GM19238 (cell line): Measurements from ENCODE around the gene ACOT7.
A peak's percentile ranks its signal among the peaks of the same experiment; 100 is the strongest.

Experiments
- DNase-seq: peaks from one replicate; pipeline ENCODE4 v3.0.0; 2011; ENCODE audit warnings: low spot score; ENCODE audit not compliant: insufficient read length

The ACOT7 gene

DNA sequence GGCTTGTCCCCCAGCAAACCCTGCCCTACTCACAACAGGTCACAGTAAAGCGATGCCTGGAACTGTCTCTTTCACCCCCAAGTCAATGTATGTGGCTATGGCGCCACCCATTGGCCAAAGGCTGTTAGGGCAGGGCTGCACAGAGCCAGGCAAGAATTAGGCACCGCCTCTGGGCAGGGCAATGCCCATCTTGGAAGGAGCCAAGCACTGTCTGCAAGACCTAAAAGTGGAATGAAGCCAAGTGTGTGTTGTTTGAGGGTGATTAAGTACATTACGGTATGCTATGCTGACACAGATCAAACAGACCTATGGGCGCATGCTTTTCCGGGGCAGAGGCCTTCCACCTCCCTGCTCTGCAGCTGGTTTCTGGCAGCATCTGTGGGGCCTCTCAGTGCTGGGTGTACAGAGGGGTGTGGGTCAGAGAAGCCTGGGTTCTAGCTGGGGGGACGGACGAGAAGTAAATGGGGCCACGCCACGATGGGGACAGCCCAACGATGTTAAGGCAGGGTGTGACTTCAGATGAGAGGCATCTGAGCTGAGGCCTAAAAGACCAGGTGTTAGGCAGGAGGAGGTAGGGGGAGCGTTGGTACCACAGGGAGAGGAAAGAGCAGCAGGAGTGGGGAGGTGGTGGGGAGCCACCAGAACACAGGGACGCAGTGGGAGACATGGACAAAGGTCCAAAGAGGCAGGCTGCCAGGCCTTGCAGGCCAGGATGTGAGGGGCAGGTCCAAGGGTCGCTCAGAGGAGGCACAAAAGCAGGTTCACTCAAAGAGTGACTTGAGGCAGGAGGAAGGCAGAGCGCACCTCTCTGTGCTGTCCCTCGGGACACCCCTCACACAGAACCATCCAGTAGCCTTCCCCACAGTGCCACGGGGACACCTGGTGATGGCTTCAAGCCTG, 49.8 kb downstream of the ACOT7 start:
- peak; percentile 46 for DNase-seq

DNA sequence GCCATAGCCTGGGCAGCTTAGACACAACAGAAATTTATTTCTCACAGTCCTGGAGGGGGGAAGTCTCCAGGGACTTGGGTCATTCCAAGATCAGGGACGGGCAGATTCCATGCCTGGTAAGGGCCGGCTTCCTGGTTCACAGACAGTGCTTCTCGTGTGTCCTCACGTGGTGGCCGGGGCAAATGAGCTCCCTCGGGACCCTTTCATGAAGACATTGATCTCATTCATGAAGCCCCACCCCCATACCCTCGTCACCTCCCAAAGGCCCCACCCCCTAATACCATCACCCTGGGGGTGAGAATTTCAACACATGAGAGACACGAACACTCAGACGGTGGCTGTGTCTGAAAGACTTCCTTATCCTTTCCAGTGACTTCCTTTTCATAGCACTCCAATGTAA, 51.5 kb downstream of the ACOT7 start:
- DNase-seq: no peak

DNA sequence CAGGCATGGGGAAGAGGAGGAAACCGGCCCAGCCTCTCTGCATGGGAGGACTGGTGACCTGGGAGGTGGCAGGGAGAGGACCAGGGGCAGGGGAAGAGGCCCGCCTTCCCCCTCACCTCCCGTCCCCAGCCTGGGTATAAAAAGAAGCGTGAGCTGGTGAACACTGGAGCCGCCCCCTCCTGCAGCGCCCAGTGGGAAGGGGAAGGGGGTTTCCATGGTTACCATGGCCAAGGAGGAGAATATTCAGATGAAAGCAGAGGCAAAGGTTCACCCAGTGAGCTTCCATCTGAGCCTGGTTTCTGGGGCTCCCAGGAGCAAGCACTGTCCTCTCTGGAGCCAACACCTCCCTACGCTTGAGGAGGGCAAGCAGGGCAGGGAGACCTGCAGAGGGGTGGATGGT, 54.9 kb downstream of the ACOT7 start:
- no peak for DNase-seq

DNA sequence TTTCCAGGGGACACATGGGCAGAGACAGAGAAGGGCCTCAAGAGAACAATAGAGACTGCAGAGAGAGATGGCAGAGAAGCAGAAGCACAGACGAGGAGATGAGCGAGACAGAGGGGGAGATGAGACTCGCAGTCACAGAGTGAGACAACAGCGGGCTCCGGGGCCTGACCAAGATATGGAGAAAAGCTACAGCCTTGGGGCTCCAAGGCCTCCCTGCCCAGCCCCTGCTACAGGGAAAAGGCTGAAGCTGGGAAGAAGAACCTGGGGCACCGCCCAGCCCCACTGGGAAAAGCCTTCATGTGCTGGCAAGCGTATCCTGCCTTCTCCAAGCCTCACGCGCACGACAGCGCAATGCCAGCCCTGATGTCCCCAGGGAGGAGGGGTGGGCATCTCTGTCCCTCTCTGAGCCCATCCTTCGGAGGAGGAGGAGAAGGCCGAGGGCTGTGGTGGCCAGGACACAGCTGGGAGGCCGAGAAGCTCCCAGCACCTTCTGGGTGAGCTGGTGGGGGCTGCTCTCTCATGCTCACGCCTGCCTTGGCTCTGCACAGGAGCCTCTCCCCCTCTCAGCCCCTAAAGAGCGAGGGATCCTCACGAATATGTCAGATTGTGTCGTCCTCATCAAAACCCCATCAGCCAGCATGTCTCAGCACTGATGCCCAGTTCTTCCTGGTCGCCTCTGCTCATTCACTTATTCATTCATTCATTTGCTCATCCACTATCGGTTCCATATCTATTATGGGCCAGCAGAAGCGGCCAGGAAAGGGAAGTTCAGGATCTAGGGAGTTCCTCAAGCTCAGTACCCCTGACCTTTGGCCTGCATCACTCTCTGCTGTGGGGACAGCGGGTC, 56.6 kb downstream of the ACOT7 start:
- no peak for DNase-seq

DNA sequence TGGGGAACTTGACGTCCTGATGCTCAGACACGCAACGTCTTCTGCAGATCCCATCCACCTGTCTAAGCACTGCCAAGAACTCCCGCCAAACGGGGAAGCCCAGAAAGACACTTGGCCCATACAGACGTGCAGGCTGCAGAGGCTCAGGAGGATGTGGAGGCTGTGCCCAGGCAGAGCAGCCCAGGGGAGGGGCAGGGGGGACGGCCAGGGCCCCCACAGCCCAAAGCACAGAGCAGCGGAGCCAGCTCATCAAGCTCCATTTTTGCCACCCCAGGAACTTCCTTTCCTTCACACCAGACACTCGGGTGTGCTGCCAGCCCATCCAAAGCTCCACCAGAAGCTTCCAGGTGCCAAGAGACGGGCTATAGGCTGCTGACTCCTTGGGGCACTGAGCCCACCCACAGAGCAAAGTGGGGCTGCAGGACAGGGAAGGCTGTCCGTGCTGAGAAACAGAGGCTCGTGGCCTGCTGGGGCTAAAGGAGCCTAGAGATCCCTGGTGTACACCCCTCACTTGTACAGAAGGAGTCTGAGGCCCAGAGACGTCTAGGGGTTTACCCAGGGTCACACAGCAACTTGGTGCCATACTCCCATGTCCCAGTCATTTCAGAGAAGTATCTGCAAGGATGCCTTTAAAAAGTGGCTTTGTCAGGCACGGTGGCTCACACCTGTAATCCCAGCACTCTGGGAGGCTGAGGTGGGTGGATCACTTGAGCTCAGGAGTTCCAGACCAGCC, 59.1 kb downstream of the ACOT7 start:
- no peak for DNase-seq

DNA sequence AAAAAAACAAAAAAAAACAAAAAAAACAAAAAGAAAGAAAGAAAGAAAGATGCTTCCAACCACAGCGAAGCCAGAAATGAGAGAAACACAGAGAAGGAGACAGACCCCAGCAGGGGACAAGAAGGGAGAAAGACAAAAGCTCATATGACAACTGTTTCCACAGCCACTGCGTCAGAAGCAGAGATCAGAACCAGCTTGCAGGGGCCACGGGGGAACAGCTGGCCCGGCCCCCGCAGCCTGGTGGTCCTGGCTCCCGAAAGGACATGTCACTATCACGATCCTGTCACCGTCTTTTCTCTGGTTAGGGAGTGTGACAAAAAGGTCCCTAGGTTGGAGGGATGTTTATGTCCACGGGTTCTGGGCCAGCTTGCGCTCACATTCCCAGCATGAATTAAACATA, 60.7 kb downstream of the ACOT7 start:
- DNase-seq: no peak

DNA sequence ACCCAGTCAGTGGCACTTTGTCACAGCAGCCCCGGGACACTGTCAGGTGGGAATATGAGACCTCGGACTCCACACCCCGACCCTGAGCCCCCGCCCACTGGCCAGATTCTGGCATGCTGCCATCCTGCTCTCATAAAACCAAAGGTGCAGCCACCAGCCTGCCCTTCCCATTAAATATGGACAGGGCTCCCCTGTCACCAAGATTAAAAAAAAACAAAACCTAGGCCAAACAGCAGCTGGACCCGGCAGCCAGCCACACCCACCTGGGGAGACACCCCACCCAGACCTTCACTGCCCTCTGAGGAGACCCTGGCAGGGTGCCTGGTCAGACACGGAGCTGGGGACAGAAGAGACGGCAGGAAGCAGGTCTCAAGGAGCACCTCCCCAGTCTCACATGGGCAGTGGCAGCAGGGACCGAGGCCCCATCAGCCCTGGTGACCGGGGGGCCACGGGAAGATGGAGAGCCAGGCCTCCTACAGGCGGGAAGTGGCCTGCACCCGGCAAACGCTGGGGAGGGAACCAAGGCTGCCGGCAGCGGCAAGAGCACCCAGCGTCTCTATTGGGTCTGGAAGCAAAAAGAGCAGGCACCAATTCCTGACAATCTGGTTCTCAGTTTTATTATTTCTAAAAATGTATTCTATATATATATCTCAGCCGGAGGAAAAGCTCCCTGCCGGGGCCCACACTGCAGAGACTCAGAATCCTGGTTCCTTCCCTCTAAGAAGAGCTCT, 61.9 kb downstream of the ACOT7 start:
- DNase-seq: no peak

DNA sequence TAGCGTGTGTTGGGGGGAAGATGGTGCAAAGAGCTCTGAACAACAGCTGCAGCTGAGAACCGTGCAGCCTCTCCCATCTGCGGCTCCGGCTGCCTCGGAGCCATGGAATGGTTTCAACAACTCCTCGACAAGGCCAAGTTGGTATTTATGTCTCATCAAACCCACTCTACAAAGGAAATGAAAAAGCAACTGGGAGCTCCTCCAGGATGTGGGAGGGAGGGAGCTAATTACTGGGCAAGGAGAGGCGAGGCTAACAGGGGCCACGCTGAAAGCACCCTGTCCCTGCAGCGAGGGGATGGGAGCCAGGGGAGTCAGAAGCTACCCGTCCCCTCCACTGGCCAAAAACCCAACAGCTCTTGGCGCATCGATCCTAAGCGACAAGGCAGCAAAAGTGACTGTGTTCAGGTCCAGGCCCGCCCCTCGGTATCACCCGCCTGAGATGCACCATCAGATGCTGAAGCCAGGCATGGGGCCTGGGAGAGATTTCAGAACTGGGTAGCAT, 63.1 kb downstream of the ACOT7 start:
- no peak for DNase-seq

DNA sequence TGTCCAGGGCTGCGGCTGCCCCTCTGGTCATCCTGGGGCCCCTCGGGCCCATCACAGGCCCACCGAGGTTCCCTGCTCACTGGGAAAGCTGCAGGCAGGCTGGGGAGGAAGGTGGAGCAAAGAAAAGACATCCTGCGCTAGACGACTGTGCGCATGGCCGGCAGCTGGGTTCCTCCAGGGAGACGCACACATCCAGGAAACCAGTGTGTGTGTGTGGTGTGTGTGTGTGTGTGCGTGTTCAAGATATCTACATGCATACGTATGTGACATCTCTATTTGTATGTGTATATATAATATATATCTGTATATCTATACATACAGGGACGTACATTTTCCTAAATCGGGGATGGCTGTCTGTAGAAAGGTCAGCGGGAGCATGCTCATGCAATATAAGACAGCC, 63.7 kb downstream of the ACOT7 start:
- DNase-seq: no peak

DNA sequence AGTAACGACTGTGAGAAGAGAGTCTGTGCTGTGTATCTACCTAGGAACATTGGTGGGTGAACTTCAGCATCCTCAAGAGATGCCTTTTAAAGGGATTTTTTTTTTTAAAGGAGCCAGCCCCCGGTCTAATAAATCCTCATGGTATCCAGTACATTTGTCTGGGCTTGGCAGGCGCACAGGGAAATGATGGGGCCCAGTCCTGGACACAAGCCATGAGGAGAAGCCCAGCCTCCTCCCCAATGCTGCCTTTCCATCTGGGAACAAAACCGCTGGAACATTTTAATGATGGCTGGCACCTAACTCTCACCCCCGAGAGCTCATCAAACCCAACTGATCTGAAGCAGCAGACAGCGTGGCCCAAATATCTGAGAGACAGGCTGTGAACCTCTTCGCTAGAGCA, 64.2 kb downstream of the ACOT7 start:
- DNase-seq: no peak

DNA sequence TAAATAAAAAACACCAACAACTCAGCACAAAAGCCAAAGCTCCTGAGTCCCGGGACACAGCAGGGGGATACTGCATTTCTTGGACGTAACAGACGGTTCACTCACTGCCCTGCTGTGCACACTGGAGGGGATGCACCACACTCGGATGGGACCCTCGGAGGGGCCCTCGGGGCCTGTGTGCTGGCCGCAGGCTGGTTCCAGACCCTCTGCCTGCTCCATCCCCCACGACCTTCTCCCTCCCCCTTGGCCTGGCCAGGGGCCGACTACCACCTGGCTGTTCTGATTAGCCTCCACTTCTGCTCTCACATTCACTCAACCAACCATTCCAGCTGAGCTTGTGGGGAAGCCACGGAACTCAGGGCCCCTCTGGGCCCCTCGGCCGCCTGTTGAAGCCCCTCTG, 64.9 kb downstream of the ACOT7 start:
- DNase-seq: no peak

DNA sequence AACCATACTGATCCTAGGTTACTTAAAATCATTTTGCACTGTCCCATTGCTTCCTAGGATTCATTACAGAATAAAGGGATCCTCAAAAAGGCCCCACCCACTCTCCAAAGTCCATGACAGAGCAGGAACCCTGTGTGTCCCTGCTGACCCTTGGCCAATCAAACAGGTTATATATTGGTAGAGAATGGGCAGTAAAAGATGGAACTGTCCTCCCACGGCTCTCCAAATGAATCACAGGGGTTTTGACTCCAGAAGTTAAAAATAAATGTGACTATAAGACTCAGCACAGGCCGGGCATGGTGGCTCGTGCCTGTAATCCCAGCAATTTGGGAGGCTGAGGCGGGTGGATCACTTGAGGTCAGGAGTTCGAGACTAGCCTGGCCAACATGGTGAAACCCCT, 65.5 kb downstream of the ACOT7 start:
- DNase-seq: no peak

DNA sequence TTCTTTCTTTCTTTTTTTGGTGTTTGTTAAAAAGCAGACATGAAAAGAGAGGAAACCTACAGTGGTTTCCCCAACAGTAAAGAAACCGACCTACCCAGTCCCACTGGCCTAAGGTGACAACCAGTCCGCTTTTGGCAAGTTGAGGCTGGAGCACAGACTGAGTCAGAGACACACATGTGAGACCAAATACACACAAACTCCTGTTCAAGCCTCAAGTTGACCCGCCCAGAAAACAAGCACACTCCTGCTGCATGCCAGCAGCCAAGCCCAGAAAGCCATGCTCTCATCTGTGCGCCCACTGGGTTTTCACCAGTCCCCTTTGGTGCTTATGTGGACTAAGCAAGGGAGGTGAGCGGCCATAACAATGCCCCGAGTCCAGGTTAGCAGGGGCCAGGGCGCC, 68.1 kb downstream of the ACOT7 start:
- DNase-seq: no peak

DNA sequence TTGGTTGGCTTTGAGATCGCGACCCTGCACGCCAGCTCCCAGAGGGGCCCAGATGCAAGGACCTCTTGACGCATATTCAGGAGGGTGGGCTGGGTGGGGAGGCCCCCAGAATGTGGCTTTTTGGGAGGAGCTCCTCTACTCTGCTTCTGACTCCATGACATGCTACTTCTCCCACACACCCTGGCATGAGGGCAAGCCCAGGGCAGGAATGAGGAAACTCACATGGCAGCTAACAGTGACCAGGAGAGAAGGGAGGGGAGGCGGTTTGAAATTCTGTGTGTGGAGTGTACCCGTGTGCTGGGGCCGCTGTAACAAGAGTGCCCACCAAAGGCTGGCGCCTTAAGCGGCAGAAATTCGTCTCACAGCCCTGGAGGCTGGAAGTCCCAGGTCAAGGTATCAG, 71.4 kb downstream of the ACOT7 start:
- DNase-seq: no peak

DNA sequence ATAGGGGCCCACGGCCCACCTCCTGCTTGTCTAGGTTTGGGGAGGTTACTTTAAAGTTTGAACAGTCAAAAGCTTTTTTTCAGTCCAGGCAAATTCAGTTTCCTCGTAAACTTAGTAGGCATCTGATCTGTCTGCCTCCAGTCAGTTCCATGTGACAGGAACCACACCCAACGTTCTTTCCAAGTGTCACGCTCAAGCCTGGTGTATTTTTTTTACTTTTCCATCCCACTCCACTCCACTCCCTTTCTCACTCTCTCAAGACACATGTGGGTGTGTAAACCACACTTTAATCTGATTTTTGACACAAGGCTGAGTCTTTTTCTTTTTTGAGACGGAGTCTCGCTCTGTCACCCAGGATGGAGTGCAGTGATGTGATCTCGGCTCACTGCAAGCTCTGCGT, 72.4 kb downstream of the ACOT7 start:
- no peak for DNase-seq

DNA sequence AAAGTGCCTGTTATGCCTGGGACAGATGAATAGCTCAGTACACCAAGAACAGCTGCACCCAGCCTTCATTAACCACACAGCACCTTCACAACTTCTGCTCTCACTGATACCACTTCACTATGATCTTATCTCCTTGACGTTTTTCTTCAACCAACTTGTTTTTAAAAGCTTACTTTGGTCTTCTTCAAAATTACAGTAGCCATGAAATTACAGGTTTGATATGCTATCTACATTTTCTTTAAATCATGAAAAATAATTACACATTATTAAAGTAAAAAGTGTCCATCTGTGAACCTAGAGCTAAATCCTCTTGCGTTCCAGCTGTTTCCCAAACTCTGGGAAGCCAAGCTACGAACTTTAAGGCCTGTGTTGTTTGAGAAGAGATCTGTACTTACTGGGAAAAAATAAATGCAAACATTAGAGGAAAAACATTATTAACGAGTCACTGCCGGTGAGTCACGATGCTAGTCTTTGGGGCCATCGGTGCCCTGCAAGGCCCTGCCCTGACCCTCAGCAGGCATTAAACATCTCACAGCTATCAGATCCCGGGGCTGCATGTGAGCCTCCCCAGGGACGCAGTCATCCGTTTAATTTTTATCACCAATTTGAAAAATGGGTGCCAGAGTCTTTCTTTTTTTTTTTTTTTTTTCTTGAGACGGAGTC, 76.3 kb downstream of the ACOT7 start:
- DNase-seq: no peak

DNA sequence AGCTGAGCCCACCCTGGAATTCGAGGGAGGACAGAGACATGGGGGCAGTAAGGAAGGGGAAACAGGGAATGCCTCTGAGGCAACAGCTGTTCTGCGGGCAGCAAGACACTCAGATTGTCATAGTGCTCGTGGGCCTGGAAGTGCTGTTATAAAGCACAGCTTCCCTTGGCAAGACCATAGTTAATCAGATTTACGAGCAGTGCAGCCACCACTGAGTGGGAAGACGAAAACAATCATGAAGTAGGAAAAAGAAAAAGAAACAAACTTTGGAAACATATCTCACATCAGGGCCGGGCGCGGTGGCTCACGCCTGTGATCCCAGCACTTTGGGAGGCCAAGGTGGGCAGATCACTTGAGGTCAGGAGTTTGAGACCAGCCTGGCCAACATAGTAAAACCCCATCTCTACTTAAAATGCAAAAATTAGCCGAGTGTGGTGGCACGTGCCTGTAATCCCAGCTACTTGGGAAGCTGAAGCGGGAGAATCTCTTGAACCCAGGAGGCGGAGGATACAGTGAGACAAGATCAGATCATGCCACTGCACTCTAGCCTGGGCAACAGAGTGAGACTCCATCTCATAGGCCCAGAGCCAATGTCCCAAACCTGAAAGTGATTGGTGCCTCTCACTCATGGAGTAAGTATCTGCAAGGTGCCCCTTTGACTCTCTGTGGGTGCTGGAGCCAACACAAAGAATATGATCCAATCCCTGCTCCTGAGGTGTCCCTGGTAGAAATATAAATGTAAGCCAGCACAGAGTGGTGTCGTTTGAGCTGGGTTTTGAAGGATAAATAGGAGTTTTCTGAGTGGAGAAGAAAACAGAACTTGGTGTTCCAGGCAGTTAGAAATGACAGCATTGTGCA, 77.1 kb downstream of the ACOT7 start:
- no peak for DNase-seq

DNA sequence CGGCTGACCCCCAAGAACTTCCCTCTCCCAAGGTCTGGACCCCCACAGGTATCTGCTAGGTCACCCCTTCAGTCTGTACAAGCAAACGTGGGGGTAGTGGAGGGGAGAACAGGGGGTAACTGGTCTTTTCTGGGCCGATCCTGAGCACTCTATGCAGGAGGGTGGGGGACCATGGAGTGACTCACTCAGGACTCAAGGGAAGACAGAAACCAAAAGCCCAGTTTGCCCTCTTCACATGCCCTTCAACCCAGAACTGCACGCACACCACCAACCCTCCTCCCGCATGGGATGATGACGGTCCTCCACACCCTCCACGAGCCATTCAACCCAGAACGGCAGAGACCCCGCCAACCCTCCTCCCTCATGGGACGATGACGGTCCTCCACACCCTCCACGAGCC, 79.1 kb downstream of the ACOT7 start:
- DNase-seq: no peak

DNA sequence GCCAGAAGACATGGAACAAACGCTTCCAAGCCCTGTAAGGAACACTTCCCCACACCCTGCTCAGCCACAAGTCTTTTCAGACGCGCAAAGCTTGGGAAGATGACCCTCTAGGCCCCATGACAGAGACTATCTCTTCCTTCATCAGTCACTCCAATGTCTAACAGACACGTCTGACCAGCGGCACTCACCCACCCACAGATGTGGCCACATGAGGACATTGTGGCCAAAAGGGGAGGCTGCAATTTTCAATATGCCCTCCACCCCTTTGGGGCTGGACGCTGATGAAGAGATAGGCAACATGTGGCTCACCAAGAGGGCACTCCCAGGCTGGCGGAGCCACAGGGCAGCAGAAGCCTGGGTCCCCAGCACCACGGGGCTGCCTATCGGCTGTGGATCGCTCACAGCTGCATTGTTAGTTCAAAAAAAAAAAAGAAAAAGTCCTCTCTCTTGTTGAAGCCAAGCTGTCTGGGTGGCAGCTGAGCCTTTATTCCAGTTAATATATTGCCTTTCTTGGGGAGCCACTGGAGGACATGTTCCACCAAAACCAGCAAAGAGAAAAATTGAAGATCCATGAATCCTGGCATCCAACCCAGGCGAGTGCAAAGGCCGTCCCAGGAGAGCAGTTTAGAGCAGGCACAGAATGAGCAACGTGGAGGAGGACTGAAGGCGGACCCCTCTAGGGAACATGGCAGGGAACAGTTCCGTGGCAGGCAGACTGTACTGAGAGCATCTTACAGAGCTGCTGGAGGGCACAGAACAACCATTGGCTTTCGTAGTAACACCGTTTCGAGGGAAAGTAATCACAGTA, 80.0 kb downstream of the ACOT7 start:
- no peak for DNase-seq
